ENCODE data around the gene RPN1.
"Not testable (repeated sequence)": the region's sequence is repeated elsewhere in the genome, so short reads cannot be mapped to it uniquely, and the experiment has no call there.

RPN1 gene

DNA sequence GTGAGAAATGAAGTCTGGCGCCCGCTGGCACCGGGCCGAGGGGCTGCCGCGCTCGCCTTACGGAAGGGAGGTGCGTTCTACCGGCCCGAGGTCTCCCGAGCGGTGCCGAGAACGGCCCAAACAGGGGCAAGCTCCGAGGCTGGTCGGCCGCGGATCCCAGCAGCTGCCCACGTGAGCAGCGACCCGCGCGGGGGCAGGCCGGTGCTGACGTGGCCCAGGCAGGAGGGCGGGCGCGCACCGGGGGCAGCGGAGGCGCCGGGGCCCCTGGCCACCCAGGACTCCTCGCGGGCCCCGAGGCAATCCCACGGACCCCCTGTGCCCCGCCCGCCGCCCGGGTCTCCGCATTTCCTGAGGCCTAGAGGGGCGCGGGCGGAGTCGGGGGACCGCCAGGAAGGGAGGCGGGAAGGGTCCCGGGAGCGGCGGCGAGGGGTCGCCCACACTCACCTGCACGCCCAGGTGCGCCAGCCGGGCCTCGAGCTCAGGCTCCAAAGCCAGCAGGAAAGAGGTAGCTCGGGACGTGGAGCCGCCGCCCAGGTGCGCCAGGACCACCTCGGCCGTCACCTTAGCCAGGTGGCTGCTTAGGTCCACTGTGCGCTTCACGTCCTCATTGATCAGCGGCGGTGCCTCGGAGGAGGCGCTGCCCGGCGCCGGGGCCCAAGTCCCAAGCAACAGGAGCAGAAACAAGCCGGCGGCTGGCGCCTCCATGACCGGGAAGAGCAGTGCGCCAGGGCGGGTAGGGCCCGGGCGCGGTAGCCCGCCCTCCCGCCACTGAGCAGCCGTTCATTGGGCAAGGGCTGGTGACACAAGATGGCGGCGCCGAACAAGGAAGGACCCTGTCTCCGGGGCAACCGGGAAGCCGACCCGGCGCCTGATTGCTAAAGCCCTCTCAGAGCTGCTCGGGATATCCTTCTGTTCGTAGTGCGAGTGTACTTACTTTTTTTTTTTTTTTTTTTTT is at the start of gene RPN1:
RPN1 (minus strand) TSS at position 723 of the 955 bp plus-strand sequence; CDS start at position 705, 18 bp downstream.
- DNase-seq (ENCODE audit: low read depth) = peak; percentile 91

DNA sequence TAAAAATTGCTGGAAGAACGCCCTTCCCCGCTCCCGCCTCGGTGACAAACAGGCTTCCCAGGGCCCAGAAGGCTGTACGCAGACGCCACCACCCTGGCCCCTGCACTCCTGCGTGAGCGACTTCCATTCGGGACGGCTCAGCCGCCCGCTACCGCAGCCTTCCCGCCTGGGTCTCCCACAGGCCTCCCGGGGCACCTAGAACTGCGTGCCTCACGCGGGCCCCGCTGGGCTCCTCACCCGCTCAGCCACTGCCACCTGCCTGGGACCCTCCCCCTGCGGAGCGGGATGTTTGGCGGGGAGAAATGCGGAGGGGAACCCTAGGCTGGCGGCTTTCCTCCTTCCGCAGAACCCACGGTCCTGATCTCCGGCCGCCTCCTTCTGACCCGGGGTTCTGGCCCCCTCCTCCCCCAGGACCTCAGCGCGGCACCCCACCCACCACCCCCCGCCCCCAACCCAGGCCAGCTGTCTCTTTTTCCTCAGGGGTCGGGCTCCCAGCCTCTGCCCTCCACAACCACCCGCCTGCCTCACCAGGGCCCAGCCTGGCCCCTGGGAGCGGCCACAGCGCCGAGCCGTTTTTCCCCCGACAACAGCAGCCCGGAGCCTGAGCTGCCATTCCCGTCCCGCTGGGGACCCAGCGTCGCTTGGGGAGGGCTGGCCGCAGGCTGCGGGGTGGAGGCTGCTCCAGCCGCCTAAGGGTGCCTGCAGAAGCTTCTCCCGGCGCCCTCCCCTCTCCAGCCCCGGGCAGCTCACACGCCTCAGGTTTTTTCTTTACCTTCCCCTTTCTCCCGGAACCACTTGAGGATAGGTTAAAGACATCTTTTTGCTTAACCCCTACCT is 47.8 kb upstream of the RPN1 start:
- peak; percentile 6 for DNase-seq (ENCODE audit: low read depth)

DNA sequence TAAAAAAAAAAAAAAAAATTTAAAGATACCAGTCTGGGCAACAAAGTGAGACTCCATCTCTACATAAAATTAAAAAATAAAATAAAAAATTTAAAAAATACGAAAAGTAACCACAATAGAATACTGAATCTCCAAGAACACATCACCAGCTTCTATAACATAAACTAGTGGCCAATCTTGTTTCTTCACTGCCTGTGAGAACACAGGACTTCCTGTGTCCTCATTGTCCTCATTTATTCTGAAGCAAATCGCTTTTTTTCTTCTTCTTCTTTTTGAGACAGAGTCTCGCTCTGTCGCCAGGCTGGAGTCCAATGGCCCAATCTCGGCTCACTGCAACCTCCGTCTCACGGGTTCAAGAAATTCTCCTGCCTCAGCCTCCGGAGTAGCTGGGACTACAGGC is 46.7 kb upstream of the RPN1 start:
- no peak for DNase-seq (ENCODE audit: low read depth)

DNA sequence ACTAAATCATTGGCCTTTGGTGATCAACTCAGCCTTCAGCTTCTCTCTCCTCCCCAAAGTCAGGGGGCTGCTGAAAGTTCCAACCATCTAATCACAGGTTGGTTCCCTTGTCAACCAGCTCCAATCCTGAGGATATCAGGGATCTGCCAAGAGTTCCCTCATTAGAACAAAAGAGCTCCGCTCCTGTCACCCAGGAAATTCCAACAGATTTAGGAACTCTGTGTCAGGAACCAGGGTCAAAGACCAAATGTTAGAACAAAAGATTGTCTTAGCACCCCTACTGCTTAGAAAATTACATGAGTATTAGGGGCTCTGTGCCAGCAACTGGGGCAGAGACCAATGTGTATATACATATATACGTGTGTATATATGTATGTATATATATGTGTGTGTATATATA is 43.1 kb upstream of the RPN1 start:
- no peak for DNase-seq (ENCODE audit: low read depth)

DNA sequence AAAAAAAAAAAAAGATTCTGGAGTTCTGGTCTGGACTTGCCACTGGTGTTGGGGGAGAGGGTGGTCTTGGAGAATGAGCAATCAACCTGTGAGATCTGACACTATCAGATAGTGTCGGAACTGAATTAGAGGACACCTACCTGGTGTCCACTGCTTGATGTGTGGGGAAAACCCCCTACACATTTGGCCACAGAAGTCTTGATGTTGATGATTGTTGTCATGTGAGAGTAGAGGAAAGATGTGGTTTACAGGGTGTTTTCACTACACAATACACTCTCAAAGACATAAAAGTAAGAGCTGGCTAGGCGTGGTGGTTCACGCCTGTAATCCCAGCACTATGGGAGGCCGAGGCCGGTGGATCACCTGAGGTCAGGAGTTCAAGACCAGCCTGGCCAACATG is 38.4 kb upstream of the RPN1 start:
- no peak for DNase-seq (ENCODE audit: low read depth)

DNA sequence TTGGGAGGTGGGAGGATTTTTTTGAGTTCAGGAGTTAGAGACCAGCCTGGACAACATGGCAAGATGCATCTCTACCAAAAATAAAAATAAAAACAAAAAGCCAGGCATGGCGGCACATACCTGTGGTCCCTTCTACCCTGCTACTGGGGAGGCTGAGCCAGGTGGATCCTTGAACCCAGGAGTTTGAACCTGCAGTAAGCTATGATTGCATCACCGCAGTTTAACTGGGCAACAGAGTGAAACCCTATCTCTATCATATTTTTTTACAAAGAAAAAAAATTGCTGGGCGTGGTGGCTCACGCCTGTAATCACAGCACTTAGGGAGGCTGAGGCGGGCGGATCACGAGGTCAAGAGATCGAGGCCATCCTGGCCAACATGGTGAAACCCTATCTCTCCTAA is 35.8 kb upstream of the RPN1 start:
- DNase-seq (ENCODE audit: low read depth) = no peak

DNA sequence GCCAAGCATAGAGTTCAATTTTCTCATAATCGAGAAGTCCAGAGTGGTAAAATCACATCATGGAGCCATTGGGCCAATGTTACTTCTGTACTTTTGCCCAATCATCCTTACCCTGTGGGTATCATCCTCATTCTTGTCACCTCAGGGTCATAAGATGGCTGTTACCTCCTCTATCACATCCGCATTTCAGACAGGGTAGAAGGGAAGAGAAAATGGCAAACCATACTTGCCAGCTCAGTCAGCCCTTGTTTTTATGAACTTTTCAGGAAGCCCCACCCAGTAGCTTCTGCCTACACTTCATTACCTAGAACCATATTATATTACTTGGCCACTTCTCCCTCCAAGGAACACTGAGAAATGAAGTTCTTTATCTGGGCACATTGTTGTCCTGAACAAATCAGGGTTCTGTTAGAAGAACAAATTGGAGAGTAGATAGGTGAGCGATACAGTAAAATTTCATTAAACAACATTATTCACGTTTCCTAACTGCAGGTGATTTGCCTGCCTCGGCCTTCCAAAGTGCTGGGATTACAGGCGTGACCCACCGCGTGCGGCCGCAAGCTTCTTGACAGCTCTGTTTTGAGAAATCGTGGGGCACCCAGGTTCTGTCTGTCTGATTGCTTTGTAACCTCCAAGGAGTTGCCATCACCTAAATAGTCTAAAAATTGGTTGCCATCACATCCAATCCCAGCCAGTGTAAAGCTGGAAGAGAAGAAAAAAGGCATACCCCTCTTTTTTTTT is 34.5 kb upstream of the RPN1 start:
- DNase-seq (ENCODE audit: low read depth) = no peak

DNA sequence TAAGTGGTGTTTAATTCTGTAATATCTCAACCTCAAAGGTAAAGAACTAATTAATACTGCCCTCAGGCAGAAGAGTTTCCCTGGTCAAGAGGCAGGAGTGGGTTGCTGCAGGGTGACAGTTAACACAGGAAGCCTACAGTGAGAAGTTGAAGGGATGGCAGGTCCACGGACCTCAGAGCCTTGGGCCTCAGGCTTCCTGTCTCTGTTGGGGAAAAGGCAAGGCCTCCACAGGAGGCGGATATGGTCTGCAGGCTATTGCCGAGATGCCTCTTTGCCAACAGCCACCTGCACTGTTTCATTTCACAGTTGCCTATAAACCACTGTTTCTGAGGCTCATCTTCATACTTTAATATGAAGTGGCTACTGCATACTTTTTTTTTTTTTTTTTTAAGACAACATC is 33.3 kb upstream of the RPN1 start:
- no peak for DNase-seq (ENCODE audit: low read depth)

DNA sequence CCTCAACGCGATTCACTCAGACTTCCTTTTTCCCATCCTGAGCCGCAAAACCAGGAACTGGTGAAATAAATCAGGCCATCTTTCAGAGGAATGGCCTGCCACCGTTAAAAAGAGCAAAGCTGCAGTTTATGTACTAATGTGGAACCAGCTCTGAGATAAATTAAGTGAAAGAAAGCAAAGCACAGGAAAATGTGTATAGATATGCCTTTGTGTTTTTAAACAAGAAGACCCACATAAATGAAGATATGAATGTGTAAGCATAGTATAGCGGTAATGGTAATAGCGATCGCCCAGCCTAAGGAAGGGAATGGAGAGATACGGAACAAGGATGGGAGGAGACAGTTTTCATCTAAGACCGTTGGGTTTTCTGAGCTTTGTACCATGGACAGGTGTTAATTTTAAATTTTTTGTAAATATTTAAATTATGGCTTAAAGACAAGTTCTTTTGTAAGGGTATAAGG is 30.8 kb upstream of the RPN1 start:
- DNase-seq (ENCODE audit: low read depth) = no peak

DNA sequence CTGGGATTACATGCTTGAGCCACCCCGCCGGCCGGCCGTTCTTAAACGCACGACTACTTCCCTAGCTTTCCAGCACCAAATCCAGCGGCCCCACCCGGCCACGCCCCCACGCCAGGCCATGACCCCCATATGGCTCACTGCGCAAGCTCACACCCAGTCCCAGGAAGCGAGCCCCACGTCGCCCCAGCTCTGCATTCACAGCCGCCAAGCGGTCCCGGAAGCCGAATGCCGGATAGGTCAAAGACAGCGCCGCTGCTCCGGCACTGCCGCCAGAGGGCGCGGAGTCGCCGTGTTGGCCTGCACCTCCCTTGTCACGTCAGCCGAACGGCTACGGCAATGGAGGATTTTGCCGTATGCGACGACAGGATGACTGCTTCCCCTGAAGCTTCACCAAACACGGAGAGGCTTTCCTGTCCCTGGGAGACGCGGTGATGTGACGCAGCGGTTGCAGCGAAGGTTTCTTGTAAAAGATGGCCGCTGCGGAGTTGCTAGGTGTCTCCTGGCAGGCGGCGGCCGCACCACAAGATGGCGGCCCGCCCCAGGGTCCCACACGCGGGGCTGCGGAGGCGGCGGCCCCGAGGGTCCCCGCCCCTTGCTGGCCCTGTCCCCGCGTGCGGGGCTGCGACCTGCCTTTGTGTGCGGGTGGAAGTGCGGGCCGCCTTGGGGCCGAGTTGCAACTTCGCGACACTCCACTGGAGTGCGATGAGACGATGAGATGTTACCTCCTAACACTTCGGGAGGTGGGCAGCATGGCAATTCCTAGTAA is 30.2 kb upstream of the RPN1 start:
- DNase-seq (ENCODE audit: low read depth) = peak; percentile 95

DNA sequence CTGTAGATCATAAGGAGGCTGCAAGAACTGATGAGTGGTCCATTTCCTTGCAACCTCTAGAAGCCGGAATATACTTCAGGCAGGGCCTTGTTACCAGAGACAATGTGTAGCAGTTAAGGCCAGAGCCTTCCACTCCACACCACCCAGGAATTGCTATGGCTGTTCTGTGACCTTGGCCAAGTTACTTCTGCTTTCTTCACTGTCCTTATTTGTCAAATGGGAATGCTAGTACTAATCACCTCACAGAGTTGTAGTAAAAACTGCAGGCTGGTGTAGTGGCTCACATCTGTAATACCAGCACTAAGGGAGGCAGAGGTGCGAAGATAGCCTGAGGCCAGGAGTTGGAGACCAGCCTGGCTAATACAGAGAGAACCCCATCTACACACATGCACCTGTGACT is 28.7 kb upstream of the RPN1 start:
- no peak for DNase-seq (ENCODE audit: low read depth)

DNA sequence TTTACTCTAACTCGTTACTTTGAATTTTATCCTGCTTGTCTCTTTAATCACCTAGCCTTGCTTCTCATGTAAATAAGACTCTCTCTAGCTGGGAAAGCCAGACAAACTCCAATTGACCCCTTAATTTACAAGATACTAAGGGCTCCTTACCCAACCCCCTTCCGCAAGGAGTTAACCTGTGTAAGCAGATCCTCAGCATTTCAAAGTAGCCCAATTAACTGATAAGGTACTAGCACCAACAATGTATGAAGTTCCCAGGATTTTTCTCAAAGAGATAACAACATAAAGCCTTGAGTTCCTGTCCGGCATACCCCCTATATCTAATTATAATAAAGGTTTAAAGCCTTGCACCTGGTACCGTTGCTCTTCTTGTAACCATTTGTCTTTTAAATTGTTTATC is 25.2 kb upstream of the RPN1 start:
- not testable (repeated sequence) for DNase-seq (ENCODE audit: low read depth)

DNA sequence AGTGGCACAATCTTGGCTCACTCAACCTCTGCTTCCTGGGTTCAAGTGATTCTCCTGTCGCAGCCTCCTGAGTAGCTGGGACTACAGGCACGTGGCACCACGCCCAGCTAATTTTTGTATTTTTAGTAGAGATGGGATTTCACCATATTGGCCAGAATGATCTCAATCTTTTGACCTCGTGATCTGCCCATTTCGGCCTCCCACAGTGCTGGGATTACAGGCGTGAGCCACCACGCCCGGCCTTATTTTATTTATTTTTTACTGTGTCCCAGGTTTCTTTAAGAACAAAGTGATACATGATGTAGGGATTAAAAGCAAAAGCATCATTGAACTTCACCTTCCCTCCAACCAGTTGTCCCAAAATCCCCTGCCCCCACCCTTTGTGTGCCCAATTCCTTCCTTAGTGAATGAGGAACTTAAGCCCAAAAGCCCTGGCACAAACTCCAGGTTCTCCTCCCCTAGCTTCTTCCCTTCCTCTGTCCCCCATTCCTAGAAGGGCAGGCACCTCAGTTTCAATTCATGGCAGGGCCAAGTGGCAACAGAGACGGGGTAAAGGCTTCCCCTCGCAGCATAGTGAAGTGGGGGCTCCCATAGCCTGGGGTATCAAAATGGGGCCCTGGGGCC is 23.7 kb upstream of the RPN1 start:
- no peak for DNase-seq (ENCODE audit: low read depth)

DNA sequence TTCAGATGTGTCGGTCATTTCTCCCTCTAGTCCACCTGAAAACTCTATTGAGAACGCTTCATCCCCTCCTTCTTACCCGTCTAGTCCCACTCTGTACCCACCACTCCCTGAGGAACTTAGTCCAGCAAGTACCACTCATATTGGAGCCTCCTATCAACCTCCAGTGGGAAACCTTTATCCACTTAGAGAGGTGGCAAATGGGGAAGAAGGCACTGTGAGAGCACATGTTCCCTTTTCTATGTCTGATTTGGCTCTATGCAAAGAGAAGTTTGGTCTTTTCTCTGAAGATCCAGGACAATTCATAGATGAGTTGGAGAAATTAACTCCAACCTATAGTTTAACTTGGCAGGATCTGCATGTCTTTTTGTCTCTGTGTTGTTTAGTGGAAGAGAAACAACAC is 17.0 kb upstream of the RPN1 start:
- DNase-seq (ENCODE audit: low read depth) = no peak

DNA sequence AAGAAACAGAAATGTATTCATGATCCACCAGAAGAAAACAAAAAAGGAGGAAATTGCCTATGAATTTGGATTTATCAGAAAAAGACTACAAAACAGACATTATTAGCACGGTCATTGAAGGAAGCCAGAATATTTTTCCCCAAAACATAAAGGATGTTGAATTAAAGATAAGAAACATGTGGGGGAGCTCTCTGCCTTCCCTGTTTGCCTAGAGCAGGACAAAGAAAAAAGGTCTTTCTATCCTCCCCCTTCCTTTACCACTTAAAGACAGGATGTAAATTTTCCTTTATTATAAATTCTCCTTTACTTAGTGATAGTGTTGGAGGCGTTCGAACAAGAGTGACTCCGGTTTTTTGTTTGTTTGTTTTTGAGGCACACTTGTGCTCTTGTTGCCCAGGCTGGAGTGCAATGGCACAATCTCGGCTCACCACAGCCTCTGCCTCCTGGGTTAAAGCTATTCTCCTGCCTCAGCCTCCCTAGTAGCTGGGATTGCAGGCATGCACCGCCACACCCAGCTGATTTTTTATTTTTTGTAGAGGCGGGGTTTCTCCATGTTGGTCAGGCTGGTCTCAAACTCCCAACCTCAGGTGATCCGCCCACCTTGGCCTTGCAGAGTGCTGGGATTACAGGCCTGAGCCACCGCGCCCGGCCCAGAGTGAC is 14.9 kb upstream of the RPN1 start:
- DNase-seq (ENCODE audit: low read depth) = no peak

DNA sequence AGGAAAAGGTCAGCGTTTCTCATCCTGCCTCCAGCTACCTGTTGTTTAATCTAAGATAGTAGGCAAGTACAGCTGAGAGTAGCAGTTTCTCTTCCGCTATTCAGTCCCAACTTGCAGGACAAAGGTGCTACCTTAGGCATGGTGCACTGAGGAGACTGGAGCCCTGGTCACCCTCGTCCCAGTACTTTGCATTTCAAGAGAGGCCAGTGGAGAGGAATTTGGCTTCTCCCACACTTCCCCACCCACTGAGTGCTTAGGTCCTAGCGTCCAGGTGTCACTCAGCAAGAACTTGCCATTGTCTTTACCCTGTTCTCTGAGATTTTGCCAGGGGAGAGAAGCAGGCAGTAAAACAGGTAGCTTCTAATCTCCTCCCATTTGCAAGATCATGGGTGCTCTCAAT is 12.5 kb upstream of the RPN1 start:
- no peak for DNase-seq (ENCODE audit: low read depth)

DNA sequence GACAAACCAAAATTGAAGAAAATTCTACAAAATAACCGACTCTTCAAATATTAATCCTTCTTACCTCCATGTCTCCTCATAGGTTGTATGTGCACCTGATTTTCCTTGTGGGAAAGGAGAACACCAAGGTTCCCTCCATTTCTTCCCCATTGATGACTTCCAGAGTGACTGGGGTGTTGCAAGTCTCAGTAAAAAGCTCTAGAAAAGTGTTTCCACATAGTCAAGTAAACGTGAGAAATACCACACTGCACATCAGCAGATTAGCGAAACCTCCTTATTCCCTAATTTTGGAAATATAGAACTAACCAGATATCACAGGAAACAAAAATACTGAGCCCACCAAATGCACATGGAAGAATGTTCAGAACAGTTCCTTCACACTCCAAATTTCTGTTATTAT is 4.9 kb upstream of the RPN1 start:
- DNase-seq (ENCODE audit: low read depth) = no peak

DNA sequence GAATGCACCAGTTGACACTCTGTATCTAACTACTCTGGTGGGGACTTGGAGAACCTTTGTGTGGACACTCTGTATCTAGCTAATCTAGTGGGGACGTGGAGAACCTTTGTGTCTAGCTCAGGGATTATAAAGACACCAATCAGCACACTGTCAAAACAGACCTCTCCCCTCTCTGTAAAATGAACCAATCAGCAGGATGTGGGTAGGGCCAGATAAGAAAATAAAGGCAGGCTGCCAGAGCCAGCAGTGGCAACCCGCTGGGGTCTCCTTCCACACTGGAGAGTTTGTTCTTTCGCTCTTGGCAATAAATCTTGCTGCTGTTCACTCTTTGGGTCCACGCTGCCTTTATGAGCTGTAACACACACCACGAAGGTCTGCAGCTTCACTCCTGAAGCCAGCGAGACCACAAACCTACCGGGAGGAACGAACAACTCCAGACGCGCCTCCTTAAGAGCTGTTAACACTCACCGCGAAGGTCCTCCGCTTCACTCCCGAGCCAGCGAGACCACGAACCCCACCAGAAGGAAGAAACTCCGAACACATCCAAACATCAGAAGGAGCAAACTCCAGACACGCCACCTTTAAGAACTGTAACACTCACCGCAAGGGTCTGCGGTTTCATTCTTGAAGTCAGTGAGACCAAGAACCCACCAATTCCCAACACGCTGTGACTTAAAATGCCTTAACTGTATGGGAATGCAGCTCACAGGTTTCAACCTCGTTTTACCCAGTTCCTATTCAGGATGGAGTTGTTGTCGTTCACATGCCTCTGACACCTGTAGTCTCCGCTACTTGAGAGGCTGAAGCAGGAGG is 3.6 kb upstream of the RPN1 start:
- peak; percentile 9 for DNase-seq (ENCODE audit: low read depth)

DNA sequence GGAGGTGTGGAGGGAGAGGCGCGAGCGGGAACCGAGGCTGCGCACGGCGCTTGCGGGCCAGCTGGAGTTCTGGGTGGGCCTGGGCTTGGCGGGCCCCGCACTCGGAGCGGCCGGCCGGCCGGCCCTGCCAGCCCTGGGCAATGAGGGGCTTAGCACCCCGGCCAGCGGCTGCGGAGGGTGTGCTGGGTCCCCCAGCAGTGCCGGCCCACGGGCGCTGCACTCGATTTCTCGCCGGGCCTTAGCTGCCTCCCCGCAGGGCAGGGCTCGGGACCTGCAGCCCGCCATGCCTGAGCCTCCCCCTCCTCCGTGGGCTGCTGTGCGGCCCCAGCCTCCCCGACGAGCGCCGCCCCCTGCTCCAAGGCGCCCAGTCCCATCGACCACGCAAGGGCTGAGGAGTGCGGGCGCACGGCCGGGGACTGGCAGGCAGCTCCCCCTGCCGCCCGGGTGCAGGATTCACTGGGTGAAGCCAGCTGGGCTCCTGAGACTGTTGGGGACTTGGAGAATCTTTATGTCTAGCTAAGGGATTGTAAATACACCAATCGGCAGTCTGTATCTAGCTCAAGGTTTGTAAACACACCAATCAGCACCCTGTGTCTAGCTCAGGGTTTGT is 2.9 kb upstream of the RPN1 start:
- DNase-seq (ENCODE audit: low read depth) = not testable (repeated sequence)
